GM19324 (cell line): ENCODE results near the gene CLEC20A.

Experiments used
- ATAC-seq: cut with Tn5 transposase; IDR thresholded peaks from one replicate; pipeline ENCODE4 v1.9.1; 2021; ENCODE audit warnings: mild to moderate bottlenecking, moderate library complexity; ENCODE audit not compliant: unreplicated experiment, low FRiP score

Gene CLEC20A

DNA sequence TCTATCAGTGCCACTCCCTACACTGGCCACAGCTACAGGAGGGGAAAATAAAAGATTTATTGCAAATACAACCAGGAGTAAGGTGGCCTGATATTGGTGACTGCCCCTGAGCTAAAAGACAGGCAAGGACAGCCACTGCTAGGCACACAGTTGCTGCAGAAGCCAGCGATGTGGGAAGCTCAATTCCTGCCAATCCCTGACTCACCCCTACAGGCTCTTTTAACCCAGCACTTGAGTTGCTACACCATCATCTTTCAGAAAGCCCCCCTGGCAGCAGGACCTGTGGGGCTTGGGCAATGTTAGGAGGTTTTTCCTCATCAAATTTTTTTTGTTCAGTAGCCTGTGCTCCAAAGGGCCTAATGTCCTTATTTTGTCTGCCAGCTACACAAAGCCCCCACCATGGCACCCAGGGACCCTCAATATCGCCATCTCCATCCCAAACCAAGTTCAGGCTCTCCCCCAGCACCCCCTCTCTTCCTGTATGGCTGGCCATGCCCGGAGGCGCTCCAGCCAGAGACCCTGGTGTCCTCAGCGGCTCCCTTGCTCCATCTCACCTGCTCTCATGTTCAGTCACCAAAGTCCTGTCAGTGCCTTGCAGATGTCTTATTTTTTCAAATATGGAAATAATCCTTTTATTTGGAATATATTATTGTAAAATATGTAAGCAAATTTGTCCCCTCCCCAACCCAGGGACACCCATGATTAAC lies 13.4 kb downstream of the CLEC20A start:
- no peak for ATAC-seq

DNA sequence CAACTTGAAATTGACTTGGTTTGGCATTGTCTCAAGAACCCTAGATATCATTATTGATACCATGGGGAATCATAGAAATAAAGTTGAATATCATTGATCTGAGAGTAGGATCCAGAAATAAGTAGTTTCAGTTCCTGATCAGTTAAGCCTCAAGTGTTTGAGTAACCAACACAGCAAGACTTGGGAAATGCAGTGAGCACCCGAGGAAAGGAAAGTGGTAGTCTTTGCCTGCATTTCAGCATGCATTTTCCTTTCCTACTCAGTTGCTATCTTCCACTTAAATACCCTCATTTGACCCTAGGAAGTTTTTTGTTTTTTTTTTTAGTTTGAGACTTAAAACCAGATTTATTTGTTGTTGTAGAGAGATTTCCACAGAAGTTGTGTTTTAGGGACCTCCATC lies 18.9 kb downstream of the CLEC20A start:
- no peak for ATAC-seq

DNA sequence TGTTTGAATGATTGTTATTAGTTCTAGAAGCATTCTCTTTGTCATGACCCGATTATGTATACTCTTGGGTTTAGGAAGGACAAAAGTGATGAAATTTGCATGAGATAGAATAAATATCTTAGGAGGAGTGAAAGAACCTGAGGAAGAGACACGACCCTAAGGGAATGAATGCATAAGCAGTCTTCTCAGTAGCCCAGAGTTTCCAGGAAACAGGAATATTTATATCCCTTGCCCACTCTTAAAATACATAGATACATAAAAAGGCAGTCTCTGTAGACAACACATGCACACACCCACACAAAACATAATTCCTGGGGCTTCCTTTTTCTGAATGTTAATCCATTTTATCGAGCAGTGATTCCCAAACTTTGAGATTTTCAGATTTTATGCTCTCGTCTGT lies 19.4 kb downstream of the CLEC20A start:
- ATAC-seq: no peak

DNA sequence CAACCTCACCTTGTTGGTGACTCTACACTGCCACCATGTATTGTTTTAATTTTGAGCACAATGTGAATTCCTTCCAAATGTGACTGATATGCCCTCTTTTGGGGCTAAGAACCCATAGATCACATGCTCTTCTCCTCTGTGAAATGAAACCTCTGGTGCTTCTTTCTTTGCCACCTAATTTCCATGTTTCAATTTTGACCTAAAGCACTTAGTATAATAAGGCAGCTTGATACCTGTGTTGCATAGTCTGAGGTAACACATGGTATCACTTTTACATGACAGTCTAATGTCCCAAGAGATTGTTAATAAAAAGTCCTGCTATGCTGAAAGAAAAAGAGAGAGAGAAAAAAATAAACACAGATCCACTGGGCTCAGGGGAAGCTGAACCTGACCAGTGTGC lies 24.2 kb downstream of the CLEC20A start:
- no peak for ATAC-seq

DNA sequence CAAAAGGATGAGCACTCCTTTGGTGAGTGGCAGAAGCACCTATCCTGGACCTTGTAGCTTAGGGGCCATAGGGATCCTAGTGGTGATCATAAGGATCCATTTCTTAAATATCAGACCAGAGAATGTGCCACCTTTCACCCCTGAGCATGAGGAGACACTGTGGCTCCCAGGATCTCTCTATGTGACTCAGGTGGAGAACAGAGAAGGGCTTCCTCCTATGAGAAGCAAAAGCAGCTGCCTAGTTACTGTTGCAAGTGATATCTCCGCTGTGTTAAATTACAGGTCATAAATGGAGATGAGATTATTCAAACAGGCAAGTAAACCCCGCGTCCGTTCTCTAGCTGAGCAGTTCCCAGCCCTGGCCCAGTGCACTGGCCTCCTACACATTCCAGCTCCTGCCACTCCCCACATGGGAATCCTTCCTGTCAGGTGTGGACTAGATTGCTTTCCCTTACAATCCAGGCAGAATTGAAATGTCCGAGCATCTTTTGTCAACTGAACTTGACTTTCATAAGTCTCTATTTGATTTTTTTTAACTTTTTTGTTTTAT lies 26.3 kb downstream of the CLEC20A start:
- no peak for ATAC-seq

DNA sequence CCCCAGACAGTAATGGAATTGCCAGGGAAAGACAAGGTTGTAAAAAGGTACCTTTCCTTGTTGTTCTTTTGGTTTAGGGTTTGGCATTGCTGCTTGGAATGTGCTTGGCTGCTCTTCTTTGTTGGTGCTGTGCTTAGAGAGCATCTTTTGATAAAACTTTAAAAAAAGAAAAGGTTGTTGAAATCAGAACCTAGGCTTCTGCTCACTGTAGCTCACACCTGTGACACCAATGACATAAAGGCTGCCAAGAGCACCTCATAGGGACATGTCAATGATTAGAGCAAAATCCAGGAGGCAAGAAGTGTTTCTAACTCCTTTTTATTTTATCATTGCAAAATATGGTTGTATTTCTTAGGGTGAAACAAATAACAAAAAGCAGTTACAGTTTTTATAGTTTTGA lies 28.9 kb downstream of the CLEC20A start:
- ATAC-seq: no peak

DNA sequence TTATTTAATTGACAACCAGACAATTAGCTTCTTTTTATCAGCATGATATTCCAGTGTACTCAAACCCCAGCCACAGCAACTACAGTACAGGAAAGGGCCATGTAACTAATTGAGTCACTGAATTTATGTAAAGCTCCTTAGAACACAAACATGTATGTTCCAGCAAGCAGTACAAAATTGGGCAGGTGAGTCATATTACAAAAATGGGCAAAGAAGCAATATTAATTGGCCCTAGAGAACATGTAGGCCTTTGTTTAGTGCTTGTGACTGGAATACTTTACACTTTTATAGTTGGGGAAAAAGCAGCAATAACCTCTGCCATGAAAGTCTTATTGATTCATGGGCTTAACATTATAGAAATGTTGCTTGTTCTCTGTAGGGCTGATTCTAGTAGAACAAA lies 31.8 kb downstream of the CLEC20A start:
- ATAC-seq: no peak

DNA sequence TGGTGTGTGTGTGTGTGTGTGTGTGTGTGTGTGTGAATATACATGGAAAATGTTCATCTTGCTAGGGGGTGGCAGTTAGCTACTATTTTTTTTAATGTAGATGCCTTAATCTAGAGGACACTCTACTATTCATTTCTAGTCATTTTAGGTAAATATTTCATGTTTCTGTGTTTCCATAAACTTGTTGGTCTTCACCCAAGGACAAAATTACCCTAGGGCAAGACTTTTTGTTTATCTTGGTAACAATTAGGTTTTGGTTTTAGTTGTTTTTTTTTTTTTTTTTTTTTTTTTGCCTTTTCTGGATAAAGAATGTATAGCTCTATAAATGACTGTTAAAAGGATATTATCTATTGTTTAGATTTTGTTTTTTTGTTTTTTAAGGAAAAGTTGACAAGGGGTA lies 32.2 kb downstream of the CLEC20A start:
- ATAC-seq: no peak

DNA sequence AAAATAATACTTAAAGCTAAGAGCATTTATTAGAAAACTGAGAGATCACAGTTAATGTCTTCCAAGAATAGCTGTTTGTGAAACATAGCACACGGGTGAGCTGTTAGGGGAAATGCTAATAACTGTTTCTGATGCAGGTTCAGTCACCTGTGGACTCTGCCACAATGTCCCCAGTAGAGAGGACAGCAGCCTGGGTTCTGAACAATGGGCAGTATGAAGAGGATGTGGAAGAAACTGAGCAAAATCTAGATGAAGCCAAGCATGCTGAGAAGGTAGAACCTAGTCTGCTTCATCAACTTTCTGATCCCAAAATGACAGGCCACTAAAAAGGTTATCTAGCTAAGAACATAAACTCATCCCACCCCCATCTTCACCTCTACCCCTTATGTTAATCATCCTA lies 32.6 kb downstream of the CLEC20A start:
- ATAC-seq: no peak

DNA sequence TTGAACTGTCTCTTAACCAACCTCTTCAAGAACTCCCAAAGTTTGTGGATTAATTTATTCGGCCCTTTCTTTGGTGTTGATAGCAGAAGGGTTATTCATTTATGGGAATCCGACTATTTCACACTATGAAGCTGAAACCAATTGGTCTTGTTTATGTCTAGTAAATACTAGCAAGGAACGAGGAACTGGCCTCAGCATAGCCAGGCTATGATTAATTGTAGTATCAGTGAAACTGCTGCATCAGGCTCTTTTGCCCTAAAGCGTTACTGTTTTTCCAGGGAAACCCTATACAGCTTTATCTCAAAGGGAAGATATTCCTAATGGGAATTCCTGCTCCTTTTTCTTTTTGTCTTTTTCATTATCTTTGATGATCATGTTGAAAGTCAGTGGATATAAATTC lies 35.1 kb downstream of the CLEC20A start:
- no peak for ATAC-seq

DNA sequence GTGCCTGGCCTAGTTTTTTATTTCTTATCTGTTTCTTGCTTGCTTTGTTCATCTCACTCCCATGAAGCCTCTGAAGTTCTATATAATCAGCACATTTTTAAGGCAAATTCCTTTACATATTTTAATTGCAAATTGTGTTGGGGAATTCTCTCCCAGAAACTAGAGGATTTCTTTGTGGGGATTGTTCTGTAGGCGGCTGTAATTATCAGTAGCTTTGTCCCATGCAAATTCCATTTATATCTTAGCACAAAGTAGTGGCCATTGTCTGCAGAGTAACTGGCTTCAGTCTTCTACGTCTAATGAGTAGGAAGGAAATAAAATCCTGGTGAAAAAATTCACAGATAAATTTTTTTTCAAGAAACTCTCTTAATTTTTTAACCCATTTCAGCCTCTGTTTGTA lies 35.7 kb downstream of the CLEC20A start:
- ATAC-seq: no peak

DNA sequence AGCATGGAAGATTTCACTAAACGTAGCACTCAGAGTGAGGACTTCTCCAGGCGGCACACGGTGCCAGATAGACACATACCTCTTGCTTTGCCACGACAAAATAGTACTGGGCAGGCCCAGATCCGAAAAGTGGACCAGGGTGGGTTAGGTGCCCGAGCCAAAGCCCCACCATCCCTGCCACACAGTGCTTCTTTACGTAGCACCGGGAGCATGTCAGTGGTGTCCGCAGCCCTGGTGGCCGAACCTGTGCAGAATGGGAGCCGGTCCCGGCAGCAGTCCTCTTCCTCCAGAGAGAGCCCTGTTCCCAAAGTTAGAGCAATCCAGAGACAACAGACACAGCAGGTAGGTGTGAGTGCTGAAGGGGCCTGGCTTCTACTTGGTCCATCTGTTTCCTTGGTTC lies 38.6 kb downstream of the CLEC20A start:
- ATAC-seq: no peak

DNA sequence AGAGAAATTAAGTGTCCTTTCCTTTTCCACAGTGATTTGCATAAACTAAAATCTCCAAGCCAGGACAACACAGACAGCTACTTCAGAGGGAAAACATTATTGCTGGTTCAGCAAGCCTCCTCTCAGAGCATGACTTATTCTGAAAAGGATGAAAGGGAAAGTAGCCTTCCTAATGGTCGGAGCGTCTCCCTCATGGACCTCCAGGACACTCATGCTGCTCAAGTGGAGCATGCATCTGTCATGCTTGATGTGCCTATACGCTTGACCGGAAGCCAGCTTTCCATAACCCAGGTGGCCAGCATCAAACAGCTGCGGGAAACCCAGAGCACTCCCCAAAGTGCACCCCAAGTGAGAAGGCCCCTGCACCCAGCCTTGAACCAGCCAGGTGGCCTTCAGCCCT lies 39.1 kb downstream of the CLEC20A start:
- ATAC-seq: no peak

DNA sequence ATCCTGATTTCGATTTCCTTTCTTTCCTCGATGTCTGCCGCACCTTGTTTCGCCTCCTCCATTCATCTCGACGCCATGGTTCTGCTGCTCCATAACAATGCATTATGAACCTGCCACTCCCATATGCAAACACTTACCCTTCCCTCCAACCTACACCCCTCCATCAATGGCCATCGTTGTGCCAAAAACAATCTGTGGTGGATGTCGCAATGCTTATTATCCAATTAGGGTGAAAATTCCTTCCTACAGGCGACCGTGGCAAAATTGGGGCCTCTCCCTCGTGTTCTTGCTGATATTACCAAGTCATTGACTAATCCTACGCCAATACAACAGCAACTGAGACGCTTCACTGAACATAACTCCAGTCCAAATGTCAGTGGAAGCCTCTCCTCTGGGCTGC lies 40.3 kb downstream of the CLEC20A start:
- ATAC-seq: no peak

DNA sequence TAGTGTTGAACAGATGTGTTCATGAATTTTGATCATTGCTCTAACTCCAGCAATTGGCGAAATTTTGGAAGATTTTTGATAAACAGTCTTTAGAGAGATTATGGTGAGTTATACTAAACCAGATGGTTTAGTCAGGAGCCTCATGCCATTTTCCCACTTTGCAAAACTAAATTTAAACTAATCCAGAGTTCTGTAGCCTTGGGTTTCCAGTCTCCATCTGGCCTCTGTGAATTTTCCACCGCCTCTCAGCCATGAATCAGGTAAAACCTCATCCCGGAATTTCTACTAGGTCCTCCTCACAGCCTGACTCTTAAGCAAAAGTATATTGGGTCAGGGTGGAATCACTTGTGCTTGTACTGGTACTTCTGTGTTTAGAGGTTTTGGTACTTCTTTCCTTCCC lies 44.8 kb downstream of the CLEC20A start:
- no peak for ATAC-seq

DNA sequence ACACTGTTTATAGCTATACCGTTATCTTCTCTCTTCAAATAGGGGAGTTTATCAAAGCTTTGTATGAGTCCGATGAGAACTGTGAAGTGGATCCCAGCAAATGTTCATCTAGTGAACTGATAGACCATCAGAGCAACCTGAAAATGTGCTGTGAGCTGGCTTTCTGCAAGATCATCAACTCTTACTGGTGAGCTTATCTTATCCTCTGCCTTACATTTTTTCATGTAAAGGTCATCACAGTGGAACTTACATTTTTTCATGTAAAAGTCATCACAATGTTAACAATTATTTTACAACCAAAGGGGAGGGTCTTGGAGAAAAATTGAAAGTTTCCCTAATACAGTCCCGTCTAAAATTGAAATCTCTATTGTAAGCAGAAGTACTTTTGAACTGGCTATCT lies 45.2 kb downstream of the CLEC20A start:
- no peak for ATAC-seq

DNA sequence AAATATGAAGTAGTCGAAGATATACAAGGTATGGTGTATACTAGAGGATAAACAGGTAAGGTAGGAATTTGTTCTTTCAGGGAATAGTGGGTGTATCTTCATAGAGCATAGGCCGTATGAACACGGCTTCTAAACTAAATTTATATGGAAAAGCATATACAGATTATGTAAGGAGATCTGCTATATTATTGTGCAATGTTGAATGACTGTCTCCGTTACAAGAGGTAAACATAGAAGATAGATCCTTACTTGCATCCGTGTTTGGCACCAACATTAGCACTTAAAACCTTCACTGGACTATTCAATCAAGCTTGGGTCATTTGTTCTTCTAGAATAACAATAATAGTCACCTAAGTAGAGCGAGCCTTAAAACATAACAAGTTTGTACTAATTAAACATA lies 45.9 kb downstream of the CLEC20A start:
- ATAC-seq: no peak

DNA sequence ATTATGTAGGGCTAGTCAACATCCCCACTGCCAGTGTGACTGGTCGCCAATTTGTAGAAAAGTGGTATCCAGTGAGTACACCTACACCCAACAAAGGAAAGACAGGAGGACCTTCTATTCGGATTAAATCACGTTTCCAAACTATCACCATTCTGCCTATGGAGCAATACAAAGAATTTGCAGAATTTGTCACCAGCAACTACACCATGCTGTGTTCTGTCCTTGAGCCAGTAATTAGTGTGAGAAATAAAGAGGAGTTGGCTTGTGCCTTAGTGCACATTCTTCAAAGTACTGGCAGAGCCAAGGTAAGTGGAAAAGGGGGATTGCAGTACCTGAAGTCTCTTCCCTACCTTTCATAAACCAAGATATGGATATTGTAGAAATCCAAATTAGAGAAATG lies 53.8 kb downstream of the CLEC20A start:
- ATAC-seq: no peak

DNA sequence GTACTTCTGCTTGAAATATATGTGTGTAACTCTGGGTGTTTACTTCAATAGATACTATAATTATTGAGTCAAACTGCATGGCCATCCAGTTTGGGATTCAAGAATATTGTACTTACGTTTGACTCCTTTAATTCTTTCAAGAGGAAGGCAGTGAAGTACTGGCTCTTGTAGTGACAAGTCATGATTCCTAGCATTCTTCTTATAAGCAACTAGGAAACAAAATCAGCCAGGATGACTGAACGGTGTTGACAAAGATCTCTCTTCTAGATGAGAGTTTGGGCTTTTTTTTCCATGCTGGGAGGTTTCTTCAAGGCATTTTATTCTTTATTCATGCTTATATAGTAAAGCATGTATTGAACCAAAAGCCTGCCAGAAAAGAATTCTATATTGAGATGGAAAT lies 58.3 kb downstream of the CLEC20A start:
- no peak for ATAC-seq

DNA sequence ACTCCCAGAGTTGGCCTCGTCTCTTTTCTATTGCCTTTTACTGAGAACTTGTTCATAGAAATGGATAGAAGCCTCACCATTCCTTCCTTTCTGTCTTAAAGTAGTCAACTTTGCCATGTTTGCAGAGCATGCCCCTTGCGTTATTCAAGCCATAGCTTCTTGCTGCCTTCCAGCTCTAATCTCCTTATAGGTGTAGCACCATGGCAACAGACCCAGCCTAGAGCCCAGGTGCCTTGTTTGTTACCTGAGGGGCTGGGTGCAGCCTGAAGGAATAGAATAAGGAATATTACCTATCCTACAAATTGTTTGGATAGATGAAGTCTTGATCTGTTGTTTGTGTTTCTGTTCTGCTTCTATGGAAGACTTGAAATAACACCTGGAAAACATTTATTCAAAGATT lies 59.9 kb downstream of the CLEC20A start:
- ATAC-seq: no peak

DNA sequence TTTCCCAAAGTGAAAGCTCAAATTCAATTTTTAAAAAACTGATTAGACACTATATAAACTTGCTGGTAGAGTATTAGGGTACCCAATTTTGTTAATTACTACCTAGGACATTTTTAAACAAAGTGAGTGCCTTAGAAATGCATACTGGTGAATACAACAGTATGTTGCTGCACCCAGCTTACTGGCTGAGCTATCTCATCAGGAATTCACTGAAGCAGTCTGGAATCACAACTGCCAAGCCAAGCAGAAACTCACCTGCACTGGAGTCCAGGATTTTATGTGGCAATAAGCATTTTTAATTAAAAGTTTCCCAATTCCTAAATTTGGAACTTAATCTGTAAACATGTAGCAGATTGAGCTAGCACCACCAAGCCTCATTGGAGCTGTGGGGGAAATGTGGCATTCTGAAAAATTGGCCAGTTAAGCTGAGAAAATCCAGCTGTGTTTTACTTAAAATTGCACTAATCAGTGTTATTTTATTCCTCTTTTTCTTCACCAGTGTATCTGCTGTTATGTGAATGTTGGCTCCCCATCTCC lies 61.8 kb downstream of the CLEC20A start:
- no peak for ATAC-seq

DNA sequence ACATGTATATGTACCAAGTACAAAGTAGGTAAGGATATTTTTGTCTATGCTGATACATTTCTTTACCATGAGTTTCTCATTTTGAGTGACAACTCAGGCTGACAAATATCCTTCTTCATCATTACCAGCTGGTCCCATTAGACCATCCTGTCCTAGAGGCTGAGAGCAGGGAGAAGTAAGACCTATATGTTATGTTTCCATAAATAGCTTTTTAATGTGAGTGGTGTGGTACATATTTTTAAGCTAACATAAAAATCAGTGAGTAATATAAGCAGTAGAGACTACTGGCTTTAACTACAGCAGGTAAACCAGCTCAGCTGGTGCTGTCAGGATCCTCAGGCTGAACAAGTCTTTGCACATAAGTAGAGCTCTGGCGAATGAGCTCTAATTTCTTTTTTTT lies 62.4 kb downstream of the CLEC20A start:
- ATAC-seq: no peak
